Liver (tissue), 3 donors: ENCODE data around the gene ACP4.
"Not testable (repeated sequence)": the region's sequence is repeated elsewhere in the genome, so short reads cannot be mapped to it uniquely, and the experiment has no call there.

Experiments used
- GABPA ChIP-seq, 2 donors: IDR thresholded peaks in 1 of 2; conservative IDR thresholded peaks in 1 of 2; 2 replicates each; pipeline ENCODE4 v1.6.1; 2016; ENCODE audit warnings: antibody characterized with exemption in 2 of 2, mild to moderate bottlenecking in 1 of 2, moderate library complexity in 1 of 2
- JUND ChIP-seq, 2 donors: IDR thresholded peaks; 2 replicates each; pipeline ENCODE4 v1.6.1; 2016; ENCODE audit warnings: antibody characterized with exemption in 2 of 2
- RAD21 ChIP-seq, 2 donors: IDR thresholded peaks; 2 replicates each; pipeline ENCODE4 v1.6.1; 2016; ENCODE audit warnings: antibody characterized with exemption in 2 of 2, mild to moderate bottlenecking in 2 of 2
- REST ChIP-seq: IDR thresholded peaks from 2 replicates; pipeline ENCODE4 v1.6.1; 2016; ENCODE audit warnings: antibody characterized with exemption, mild to moderate bottlenecking
- RXRA ChIP-seq, 2 donors: IDR thresholded peaks; 2 replicates each; pipeline ENCODE4 v1.6.1; 2017 to 2018; ENCODE audit warnings: antibody characterized with exemption in 2 of 2, mild to moderate bottlenecking in 1 of 2
- SP1 ChIP-seq: IDR thresholded peaks from 2 replicates; pipeline ENCODE4 v1.6.1; 2018; ENCODE audit warnings: antibody characterized with exemption, mild to moderate bottlenecking
- ZBTB33 ChIP-seq: IDR thresholded peaks from 2 replicates; pipeline ENCODE4 v1.6.1; 2016; ENCODE audit warnings: antibody characterized with exemption
- TF ChIP-seq, protein P1 (sequence below): fragments of 150-350 bp; IDR thresholded peaks from 2 replicates; pipeline ENCODE4 v1.5.1; 2017; ENCODE audit warnings: improper control_type of control experiment, low read depth, low read length; ENCODE audit not compliant: missing input control
- donor health status: healthy.
- donor health status: healthy.

DNA sequence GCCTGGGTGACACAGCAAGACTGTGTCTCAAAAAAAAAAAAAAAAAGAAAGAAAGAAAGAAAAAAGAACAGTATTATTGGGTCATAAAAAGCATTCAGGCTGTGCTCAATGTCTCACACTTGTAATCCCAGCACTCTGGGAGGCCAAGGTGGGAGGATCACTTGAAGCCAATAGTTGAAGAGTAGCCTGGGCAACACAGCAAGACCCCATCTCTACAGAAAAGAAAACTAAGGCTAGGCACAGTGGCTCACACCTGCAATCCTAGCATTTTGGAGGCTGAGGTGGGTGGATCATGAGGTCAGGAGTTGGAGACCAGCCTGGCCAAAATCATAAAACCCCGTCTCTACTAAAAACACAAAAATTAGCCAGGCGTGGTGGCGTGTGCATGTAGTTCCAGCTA is 32.6 kb upstream of the ACP4 start:
- not testable (repeated sequence) for TF ChIP-seq JUND (IDR thresholded peaks at IDR 0.05); RXRA (IDR thresholded peaks at IDR 0.05); GABPA (IDR thresholded peaks at IDR 0.05 in 1 of 2, conservative IDR thresholded peaks at IDR 0.05 in 1 of 2); REST; ZBTB33; RAD21 (IDR thresholded peaks at IDR 0.05); SP1
- TF ChIP-seq, protein P1, sequence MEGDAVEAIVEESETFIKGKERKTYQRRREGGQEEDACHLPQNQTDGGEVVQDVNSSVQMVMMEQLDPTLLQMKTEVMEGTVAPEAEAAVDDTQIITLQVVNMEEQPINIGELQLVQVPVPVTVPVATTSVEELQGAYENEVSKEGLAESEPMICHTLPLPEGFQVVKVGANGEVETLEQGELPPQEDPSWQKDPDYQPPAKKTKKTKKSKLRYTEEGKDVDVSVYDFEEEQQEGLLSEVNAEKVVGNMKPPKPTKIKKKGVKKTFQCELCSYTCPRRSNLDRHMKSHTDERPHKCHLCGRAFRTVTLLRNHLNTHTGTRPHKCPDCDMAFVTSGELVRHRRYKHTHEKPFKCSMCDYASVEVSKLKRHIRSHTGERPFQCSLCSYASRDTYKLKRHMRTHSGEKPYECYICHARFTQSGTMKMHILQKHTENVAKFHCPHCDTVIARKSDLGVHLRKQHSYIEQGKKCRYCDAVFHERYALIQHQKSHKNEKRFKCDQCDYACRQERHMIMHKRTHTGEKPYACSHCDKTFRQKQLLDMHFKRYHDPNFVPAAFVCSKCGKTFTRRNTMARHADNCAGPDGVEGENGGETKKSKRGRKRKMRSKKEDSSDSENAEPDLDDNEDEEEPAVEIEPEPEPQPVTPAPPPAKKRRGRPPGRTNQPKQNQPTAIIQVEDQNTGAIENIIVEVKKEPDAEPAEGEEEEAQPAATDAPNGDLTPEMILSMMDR: not testable (repeated sequence)
